Gastrocnemius medialis (tissue), 4 donors: Measurements from ENCODE around the gene PSMC3IP. TPM values are rescaled to one million over a fixed set of nuclear protein-coding genes. Genes with fewer than 3 reads are reported as not detected.

Experiments used
- ATAC-seq, 2 donors: fragments of 150-250 bp; one replicate each; pipeline ENCODE4 v1.9.1; 2016
- DNase-seq, 2 donors: peaks; one replicate each; pipeline ENCODE4 v3.0.0-alpha.2; 2019
- H3K27ac ChIP-seq, 4 donors: fragments of 200-600 bp; sonication (generic); 1 replicate in 1 of 4; 2 replicates in 3 of 4; pipeline ENCODE4 v1.5.1; 2016 to 2018; ENCODE audit warnings: mild to moderate bottlenecking in 2 of 4, moderate library complexity in 1 of 4
- H3K27me3 ChIP-seq, 3 donors: fragments of 200-600 bp; sonication (generic) in 2 of 3; 1 replicate in 1 of 3; 2 replicates in 2 of 3; pipeline versions ENCODE4 v1.5.1 to v1.6.0; 2016 to 2019; ENCODE audit warnings: mild to moderate bottlenecking in 1 of 3, moderate library complexity in 1 of 3
- H3K36me3 ChIP-seq, 2 donors: fragments of 200-600 bp; sonication (generic) in 1 of 2; one replicate each; pipeline ENCODE4 v1.5.1; 2017 to 2018
- H3K4me1 ChIP-seq, 2 donors: fragments of 200-600 bp; sonication (generic) in 1 of 2; one replicate each; pipeline ENCODE4 v1.5.1; 2016 to 2017; ENCODE audit warnings: mild to moderate bottlenecking in 2 of 2
- H3K4me3 ChIP-seq, 4 donors: fragments of 200-600 bp; sonication (generic) in 3 of 4; 1 replicate in 1 of 4; 2 replicates in 3 of 4; pipeline ENCODE4 v1.5.1; 2016 to 2019; ENCODE audit warnings: mild to moderate bottlenecking in 2 of 4
- H3K9me3 ChIP-seq, 3 donors: fragments of 200-600 bp; sonication (generic) in 2 of 3; 1 replicate in 1 of 3; 2 replicates in 2 of 3; pipeline ENCODE4 v1.5.1; 2016 to 2019
- POLR2A ChIP-seq, 2 donors: fragments of 450-650 bp; IDR thresholded peaks; one replicate each; pipeline ENCODE4 v1.6.1; 2017; ENCODE audit warnings: antibody characterized with exemption in 2 of 2, mild to moderate bottlenecking in 2 of 2, moderate library complexity in 2 of 2
- in situ Hi-C, 4 donors: fragments of 200-750 bp; cut with MboI; loops; one replicate each; pipeline versions ENCODE4 v1.15.0 to v1.8.0; 2017; ENCODE audit warnings: low sequenced_read_pairs in 4 of 4
- intact Hi-C: fragments of 100-400 bp; cut with DNase I; formaldehyde crosslinking; loops from one replicate; pipeline ENCODE4 v1.15.1; 2023; ENCODE audit warnings: low total_unique reads
- total RNA-seq, 4 donors: library from RNA; depleted of rRNA; stranded (reverse); fragments of >200 nt; gene quantifications; one replicate each; pipeline versions ENCODE4 v1.1.0 to v1.2.3, GENCODE V29; 2016
- TF ChIP-seq, protein P1 (sequence below), 5 experiments: fragments of 450-650 bp in 3 of 5; fragments of 200-600 bp in 2 of 5; sonication (generic) in 2 of 5; IDR thresholded peaks in 4 of 5; conservative IDR thresholded peaks in 1 of 5; 1 replicate in 4 of 5; 2 replicates in 1 of 5; pipeline ENCODE4 v1.5.1; 2016 to 2019; ENCODE audit warnings: antibody characterized with exemption in 5 of 5, mild to moderate bottlenecking in 3 of 5, moderate library complexity in 3 of 5

PSMC3IP gene
- total RNA-seq, 4 donors from 2014 or later, result 0.46 to 2.7 (median 1.4) TPM

DNA sequence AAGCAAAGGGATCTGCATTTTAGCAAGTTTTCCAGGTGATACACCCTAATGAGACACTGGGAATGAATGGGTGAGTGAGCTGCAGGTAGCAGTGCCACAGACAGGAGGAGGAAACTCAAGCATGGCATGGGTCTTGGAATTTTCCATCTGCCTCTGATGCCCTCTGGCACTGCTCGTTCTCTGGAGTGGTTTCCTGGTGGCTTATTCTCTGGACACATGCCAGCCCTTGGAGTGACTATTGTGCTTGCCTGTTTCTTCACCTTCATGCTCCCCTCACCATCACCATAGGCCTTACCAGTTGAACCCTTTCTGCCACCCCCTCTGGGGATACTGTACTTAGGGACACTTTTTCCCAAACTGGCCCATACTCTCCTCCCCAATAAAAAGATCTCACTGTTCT, 14.0 kb downstream of the PSMC3IP start:
- TF ChIP-seq POLR2A (IDR thresholded peaks at IDR 0.05), result no peak
- TF ChIP-seq, protein P1, sequence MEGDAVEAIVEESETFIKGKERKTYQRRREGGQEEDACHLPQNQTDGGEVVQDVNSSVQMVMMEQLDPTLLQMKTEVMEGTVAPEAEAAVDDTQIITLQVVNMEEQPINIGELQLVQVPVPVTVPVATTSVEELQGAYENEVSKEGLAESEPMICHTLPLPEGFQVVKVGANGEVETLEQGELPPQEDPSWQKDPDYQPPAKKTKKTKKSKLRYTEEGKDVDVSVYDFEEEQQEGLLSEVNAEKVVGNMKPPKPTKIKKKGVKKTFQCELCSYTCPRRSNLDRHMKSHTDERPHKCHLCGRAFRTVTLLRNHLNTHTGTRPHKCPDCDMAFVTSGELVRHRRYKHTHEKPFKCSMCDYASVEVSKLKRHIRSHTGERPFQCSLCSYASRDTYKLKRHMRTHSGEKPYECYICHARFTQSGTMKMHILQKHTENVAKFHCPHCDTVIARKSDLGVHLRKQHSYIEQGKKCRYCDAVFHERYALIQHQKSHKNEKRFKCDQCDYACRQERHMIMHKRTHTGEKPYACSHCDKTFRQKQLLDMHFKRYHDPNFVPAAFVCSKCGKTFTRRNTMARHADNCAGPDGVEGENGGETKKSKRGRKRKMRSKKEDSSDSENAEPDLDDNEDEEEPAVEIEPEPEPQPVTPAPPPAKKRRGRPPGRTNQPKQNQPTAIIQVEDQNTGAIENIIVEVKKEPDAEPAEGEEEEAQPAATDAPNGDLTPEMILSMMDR (IDR thresholded peaks at IDR 0.05 in 4 of 5, conservative IDR thresholded peaks at IDR 0.05 in 1 of 5), result no peak
- DNase-seq (no peak), ATAC-seq (no peak)
- Histone ChIP-seq H3K9me3 (no peaks in the 10 kb centered on the region), H3K27me3 (no peaks in the 10 kb centered on the region), H3K4me1 (peaks cover 32 to 37% of the 10 kb centered on the region in 2 donors), H3K27ac (peak overlapping the region; percentile 88 to 89 (median 88)), H3K36me3 (peaks cover 0 to 23% of the 10 kb centered on the region in 2 donors), H3K4me3 (peak overlapping the region; percentile 83 to 99 (median 94))
- intact Hi-C loops (no loop called here), in situ Hi-C loops (no loop called here)

DNA sequence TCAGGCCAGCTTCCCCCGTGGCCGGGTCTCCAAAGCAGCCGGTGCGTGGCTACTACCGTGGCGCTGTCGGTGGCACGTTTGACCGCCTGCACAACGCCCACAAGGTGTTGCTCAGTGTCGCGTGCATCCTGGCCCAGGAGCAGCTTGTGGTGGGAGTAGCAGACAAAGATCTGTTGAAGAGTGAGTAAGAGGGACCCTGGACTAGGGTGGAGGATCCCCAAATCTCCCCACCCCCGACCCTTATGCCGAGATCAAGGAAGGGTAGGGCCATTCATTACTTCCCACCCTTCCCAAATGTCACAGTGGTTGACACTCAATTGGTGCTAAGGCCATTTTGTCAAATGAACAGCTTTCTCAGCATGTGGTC, 14.4 kb downstream of the PSMC3IP start:
- intact Hi-C loops (no loop called here), in situ Hi-C loops (no loop called here)
- Histone ChIP-seq H3K27ac (peak overlapping the region; percentile 88 to 89 (median 88)), H3K27me3 (no peaks in the 10 kb centered on the region), H3K9me3 (no peaks in the 10 kb centered on the region), H3K36me3 (peaks cover 0 to 20% of the 10 kb centered on the region in 2 donors), H3K4me3 (peak overlapping the region; percentile 83 to 99 (median 94)), H3K4me1 (peaks cover 32 to 36% of the 10 kb centered on the region in 2 donors)
- no peak for TF ChIP-seq POLR2A (IDR thresholded peaks at IDR 0.05)
- TF ChIP-seq, protein P1 (IDR thresholded peaks at IDR 0.05 in 4 of 5, conservative IDR thresholded peaks at IDR 0.05 in 1 of 5), result no peak
- ATAC-seq (no peak), DNase-seq (no peak)

DNA sequence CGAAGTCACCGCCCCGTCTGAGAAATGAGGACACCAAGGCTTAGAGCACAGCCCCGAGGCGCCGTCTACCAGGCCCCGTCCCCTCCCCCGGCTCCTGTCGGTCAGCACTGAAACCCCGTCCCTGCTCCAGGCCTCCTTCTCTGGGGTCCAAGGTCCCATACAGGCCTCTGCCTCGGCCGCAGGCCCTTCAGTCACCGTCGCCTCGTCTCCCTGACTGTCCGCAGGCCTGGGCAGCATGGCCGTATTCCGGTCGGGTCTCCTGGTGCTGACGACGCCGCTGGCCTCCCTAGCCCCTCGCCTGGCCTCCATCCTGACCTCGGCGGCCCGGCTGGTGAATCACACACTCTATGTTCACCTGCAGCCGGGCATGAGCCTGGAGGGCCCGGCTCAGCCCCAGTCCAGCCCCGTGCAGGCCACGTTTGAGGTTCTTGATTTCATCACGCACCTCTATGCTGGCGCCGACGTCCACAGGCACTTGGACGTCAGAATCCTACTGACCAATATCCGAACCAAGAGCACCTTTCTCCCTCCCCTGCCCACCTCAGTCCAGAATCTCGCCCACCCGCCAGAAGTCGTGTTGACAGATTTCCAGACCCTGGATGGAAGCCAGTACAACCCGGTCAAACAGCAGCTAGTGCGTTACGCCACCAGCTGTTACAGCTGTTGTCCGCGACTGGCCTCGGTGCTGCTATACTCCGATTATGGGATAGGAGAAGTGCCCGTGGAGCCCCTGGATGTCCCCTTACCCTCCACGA, 15.0 kb downstream of the PSMC3IP start:
- peak in 1 of 2 donors; percentile 9 for ATAC-seq
- in situ Hi-C loops (no loop called here), intact Hi-C loops (no loop called here)
- DNase-seq, result no peak
- Histone ChIP-seq H3K36me3 (peaks cover 0 to 20% of the 10 kb centered on the region in 2 donors), H3K4me3 (peak overlapping the region; percentile 83 to 99 (median 94)), H3K9me3 (no peaks in the 10 kb centered on the region), H3K27ac (peak overlapping the region; percentile 88 to 89 (median 88)), H3K27me3 (no peaks in the 10 kb centered on the region), H3K4me1 (peaks cover 28 to 31% of the 10 kb centered on the region in 2 donors)
- no peak for TF ChIP-seq POLR2A (IDR thresholded peaks at IDR 0.05)
- TF ChIP-seq, protein P1 (IDR thresholded peaks at IDR 0.05 in 4 of 5, conservative IDR thresholded peaks at IDR 0.05 in 1 of 5), result no peak

- Histone ChIP-seq H3K4me1 (peaks cover 27 to 30% of the 10 kb centered on the region in 2 donors), H3K27me3 (no peaks in the 10 kb centered on the region), H3K4me3 (peak within 1 kb of the TSS; percentile 83 to 99 (median 94)), H3K36me3 (peaks cover 0 to 20% of the 10 kb centered on the region in 2 donors), H3K27ac (peak within 1 kb of the TSS; percentile 88 to 89 (median 88)), H3K9me3 (no peaks in the 10 kb centered on the region)
- ATAC-seq (peak; percentile 83 to 86), DNase-seq (peak; percentile 91 to 94)
- intact Hi-C loops, result no loop called here
- in situ Hi-C loops, result no loop called here
- TF ChIP-seq, protein P1 (IDR thresholded peaks at IDR 0.05 in 4 of 5, conservative IDR thresholded peaks at IDR 0.05 in 1 of 5), result no peak
- peak; percentile 45 to 70 for TF ChIP-seq POLR2A (IDR thresholded peaks at IDR 0.05)
Measured at GRCh38 chr17:42561897-42562387, 15.6 kb downstream of the PSMC3IP start, which contains the start of gene COASY. TSS of gene COASY (plus strand) at chr17:42562148. CDS start at chr17:42562623, 475 bp downstream.
